Measurements from ENCODE around the gene BMP3. TPM values are rescaled to one million over a fixed set of nuclear protein-coding genes. Genes with fewer than 3 reads are reported as not detected.

Gene BMP3
- polyA plus RNA-seq, 3 donors, result not detected

DNA sequence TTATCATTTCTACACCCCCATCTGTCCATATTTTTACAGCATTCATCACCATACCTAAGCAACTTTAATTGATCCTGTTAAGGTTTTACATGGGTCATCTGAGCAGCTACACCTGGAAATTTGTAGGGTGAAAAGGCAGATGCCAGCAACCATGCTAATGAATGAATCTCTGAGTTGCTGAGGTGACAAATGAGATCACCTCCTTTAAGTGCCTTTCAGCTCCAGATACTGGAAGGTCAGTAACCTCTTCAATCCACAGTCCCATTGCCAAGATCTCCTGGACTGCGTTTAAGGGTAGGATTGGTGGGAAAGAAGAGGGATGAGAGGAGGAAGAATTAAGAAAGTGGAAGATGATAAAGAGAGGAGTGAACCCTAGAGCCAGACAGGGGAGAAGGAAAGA is 8.5 kb upstream of the BMP3 start:
- H3K27ac Mint-ChIP-seq, result no peak overlapping the region
- DNase-seq, result no peak
- Histone ChIP-seq H4K20me1 (ENCODE audit: insufficient read depth, low read length) (no peaks in the 10 kb centered on the region), H3K9me3 (replicated peaks in 1 of 2; ENCODE audit: control insufficient read depth in 1 of 2, insufficient read depth in 1 of 2, low read length in 2 of 2) (no peaks in the 10 kb centered on the region), H3K4me1 (ENCODE audit: control insufficient read depth in 1 of 2, insufficient read depth in 2 of 2, low read length in 2 of 2) (no peaks in the 10 kb centered on the region), H3K4me3 (replicated peaks in 1 of 3; ENCODE audit: low read depth in 2 of 3, low read length in 3 of 3) (no peak overlapping the region), H3K4me2 (replicated peaks; ENCODE audit: extremely low read depth, low read length, poor library complexity, severe bottlenecking) (no peak overlapping the region), H3K9ac (ENCODE audit: insufficient read depth, low read length, poor library complexity, severe bottlenecking) (no peak overlapping the region), H3K36me3 (replicated peaks in 1 of 2; ENCODE audit: control insufficient read depth in 1 of 2, insufficient read depth in 2 of 2, low read length in 2 of 2) (no peaks in the 10 kb centered on the region), H2AFZ (ENCODE audit: insufficient read depth, low read depth, low read length, poor library complexity, severe bottlenecking) (no peak overlapping the region), H3K27me3 (ENCODE audit: control insufficient read depth in 2 of 2, insufficient read depth in 2 of 2, low read length in 2 of 2) (peaks cover 0 to 3% of the 10 kb centered on the region in 2 donors), H3K79me2 (ENCODE audit: insufficient read depth, low read length) (no peaks in the 10 kb centered on the region), H3K27ac (ENCODE audit: low read depth in 1 of 2, low read length in 2 of 2) (no peak overlapping the region)
- 100% methylated on average over 1 of the region's 1 CpG for WGBS (ENCODE audit: insufficient coverage)
- TF ChIP-seq, protein P1, sequence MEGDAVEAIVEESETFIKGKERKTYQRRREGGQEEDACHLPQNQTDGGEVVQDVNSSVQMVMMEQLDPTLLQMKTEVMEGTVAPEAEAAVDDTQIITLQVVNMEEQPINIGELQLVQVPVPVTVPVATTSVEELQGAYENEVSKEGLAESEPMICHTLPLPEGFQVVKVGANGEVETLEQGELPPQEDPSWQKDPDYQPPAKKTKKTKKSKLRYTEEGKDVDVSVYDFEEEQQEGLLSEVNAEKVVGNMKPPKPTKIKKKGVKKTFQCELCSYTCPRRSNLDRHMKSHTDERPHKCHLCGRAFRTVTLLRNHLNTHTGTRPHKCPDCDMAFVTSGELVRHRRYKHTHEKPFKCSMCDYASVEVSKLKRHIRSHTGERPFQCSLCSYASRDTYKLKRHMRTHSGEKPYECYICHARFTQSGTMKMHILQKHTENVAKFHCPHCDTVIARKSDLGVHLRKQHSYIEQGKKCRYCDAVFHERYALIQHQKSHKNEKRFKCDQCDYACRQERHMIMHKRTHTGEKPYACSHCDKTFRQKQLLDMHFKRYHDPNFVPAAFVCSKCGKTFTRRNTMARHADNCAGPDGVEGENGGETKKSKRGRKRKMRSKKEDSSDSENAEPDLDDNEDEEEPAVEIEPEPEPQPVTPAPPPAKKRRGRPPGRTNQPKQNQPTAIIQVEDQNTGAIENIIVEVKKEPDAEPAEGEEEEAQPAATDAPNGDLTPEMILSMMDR (IDR thresholded peaks at IDR 0.05), result no peak
- peaks cover 0 to 4% (median 3%) of the 10 kb centered on the region in 7 donors for H3K9me3 Mint-ChIP-seq
- no peak overlapping the region for H3K4me3 Mint-ChIP-seq
- H3K27me3 Mint-ChIP-seq (ENCODE audit: low read depth in 3 of 3), result peaks cover 4 to 13% (median 6%) of the 10 kb centered on the region in 3 donors
- no peaks in the 10 kb centered on the region for H3K4me1 Mint-ChIP-seq
- H3K36me3 Mint-ChIP-seq, result no peaks in the 10 kb centered on the region
- intact Hi-C loops (cut with micrococcal nuclease), result no loop called here

DNA sequence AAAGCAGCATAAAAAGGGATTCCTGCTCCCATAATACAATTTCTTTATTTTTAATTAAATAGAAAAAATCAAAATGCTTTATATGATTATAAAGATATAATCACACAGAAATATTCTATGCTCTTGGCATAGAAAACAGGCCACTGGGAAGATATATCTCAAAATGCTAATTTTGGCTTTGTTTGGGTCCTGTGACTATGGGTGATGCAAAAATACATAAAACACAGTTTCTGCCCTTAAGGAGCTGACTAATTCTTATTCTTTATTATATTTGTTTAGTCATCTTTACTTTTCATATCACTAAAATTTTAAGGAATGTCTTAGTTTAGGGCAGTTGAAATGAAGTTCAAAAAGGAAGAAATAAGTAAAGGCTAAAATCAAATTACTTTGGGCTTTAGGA is 7.0 kb upstream of the BMP3 start:
- no peaks in the 10 kb centered on the region for H3K9me3 Mint-ChIP-seq
- H3K36me3 Mint-ChIP-seq, result no peaks in the 10 kb centered on the region
- DNase-seq, result no peak
- no peak overlapping the region for H3K4me3 Mint-ChIP-seq
- no peaks in the 10 kb centered on the region for H4K20me1 ChIP-seq (ENCODE audit: insufficient read depth, low read length)
- H3K79me2 ChIP-seq (ENCODE audit: insufficient read depth, low read length), result no peaks in the 10 kb centered on the region
- no peak overlapping the region for H3K4me3 ChIP-seq (replicated peaks in 1 of 3; ENCODE audit: low read depth in 2 of 3, low read length in 3 of 3)
- no peak overlapping the region for H3K9ac ChIP-seq (ENCODE audit: insufficient read depth, low read length, poor library complexity, severe bottlenecking)
- no peaks in the 10 kb centered on the region for H3K4me1 ChIP-seq (ENCODE audit: control insufficient read depth in 1 of 2, insufficient read depth in 2 of 2, low read length in 2 of 2)
- no peak overlapping the region for H2AFZ ChIP-seq (ENCODE audit: insufficient read depth, low read depth, low read length, poor library complexity, severe bottlenecking)
- peaks cover 3 to 4% of the 10 kb centered on the region in 2 donors for H3K27me3 ChIP-seq (ENCODE audit: control insufficient read depth in 2 of 2, insufficient read depth in 2 of 2, low read length in 2 of 2)
- H3K4me1 Mint-ChIP-seq, result no peaks in the 10 kb centered on the region
- TF ChIP-seq, protein P1 (IDR thresholded peaks at IDR 0.05), result no peak
- H3K27ac Mint-ChIP-seq, result no peak overlapping the region
- H3K9me3 ChIP-seq (replicated peaks in 1 of 2; ENCODE audit: control insufficient read depth in 1 of 2, insufficient read depth in 1 of 2, low read length in 2 of 2), result no peaks in the 10 kb centered on the region
- peaks cover 2 to 19% (median 6%) of the 10 kb centered on the region in 3 donors for H3K27me3 Mint-ChIP-seq (ENCODE audit: low read depth in 3 of 3)
- H3K27ac ChIP-seq (ENCODE audit: low read depth in 1 of 2, low read length in 2 of 2), result no peak overlapping the region
- no peak overlapping the region for H3K4me2 ChIP-seq (replicated peaks; ENCODE audit: extremely low read depth, low read length, poor library complexity, severe bottlenecking)
- no peaks in the 10 kb centered on the region for H3K36me3 ChIP-seq (replicated peaks in 1 of 2; ENCODE audit: control insufficient read depth in 1 of 2, insufficient read depth in 2 of 2, low read length in 2 of 2)
- intact Hi-C loops (cut with micrococcal nuclease), result no loop called here

Data from CD14-positive monocyte (primary cell).